VCaP (cell line): ENCODE measurements around the gene RPS23.

Source experiments
- H3K27ac ChIP-seq: fragments of 450-650 bp; 2 replicates; pipeline ENCODE4 v1.5.1; 2017
- CTCF ChIP-seq: fragments of 450-650 bp; conservative IDR thresholded peaks from 2 replicates; pipeline ENCODE4 v1.5.1; 2017; ENCODE audit warnings: mild to moderate bottlenecking, moderate library complexity

The RPS23 gene

GRCh38 chr5:82314964-82315758 is 37.0 kb upstream of the RPS23 start:
- H3K27ac ChIP-seq, result no peak overlapping the region
- TF ChIP-seq CTCF, result no peak

- H3K27ac ChIP-seq, result no peak overlapping the region
- no peak for TF ChIP-seq CTCF
Observed at GRCh38 chr5:82313016-82313415, 34.9 kb upstream of the RPS23 start.

DNA sequence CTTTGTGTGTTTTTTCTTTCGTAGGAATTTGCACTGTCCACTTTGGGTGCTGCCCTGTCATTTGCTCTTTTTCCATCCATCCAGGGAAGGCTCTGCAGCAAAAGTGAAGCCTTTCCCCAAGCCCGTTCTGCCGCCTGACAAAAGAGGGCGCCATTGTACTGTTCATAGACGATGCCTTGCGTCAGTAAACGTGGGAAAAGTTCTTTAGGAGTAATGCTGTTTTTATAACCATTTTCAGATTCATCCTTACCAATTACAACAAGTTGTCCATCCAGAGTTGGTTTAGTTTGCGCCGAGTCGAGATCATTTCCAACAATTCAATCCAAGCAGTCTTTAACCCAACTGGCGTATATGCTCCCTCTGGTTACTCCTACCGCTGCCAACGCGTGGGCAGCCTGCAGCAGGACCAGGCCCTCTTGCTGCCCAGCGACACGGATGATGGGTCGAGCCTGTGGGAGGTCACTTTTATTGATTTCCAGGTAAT is 34.3 kb upstream of the RPS23 start:
- TF ChIP-seq CTCF, result peak; percentile 54; the same call in 1 of the 2 replicates
- no peak overlapping the region for H3K27ac ChIP-seq

GRCh38 chr5:82309091-82309531 is 31.0 kb upstream of the RPS23 start:
- no peak for TF ChIP-seq CTCF
- H3K27ac ChIP-seq, result no peak overlapping the region

GRCh38 chr5:82308416-82308815 is 30.3 kb upstream of the RPS23 start:
- H3K27ac ChIP-seq, result no peak overlapping the region
- no peak for TF ChIP-seq CTCF

DNA sequence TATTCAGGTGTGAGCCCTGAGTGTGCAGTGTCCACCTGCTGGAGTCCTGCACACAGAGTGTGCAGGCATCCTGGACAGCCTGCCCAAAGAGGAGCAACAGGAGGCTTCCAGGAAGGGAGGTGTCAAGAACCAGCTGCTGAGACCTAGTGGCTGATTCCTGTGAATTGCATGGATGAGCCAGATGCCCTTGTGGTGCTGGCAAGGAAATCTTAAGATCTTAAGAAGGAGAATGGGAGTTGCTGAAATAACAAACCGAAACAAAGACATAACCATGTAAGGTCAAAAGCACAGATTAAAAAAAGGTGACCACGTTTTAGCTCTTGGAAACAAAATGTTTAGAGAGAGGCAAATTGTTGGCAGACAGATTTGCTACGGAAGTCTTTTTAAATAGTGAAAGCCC is 29.3 kb upstream of the RPS23 start:
- TF ChIP-seq CTCF, result no peak

DNA sequence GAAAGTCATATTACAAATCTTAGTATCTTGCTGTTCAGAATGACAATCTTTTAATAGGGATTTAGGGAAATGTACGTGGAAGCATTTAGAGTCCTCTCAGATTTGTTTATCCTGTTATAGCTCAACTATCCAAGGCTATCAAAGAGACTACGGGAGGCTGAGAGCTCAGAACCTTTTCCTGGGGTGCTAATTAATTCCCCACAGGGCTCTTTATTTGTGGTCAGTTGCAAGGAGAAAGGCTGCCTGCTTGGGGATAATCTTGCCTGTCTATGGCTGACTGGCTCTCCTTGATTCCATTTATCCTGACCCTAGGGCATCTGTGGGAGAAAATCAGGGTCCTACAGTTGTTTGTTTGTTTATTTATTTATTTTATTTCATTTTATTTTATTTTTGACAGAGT is 28.0 kb upstream of the RPS23 start:
- no peak overlapping the region for H3K27ac ChIP-seq
- TF ChIP-seq CTCF, result no peak

More for the DNA sequence above, 29.3 kb upstream of the RPS23 start:
- H3K27ac ChIP-seq, result no peak overlapping the region
